ENCODE results near the gene MAN1C1. TPM values are rescaled to one million over a fixed set of nuclear protein-coding genes. Genes with fewer than 3 reads are reported as not detected.

MAN1C1 gene
- total and polyA plus RNA-seq, 4 donors = 4.6 to 14.7 (median 13.1) TPM

DNA sequence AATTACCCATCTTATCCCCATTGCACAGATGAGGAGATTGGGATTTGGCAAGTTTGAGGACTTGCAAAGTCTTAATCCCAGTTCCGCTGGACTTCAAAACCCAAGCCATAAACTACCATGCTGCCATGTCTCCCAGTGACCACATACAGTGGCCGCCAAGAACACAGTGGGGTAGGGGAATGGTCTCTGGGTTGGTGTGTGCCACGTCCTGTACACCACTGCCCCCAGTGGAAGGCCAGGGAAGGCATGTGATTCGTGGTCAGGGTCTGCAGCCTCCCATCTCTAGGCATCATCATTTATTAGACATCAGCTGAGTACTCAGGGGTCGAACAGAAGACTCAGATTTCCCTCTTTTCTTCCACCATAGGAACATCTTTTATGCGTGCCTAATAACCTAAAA is 76.0 kb downstream of the MAN1C1 start:
- Histone ChIP-seq H3K4me3 (no peak overlapping the region), H3K4me1 (ENCODE audit: control insufficient read depth in 5 of 5, insufficient read depth in 5 of 5, low read length in 5 of 5) (peaks cover 4 to 52% (median 8%) of the 10 kb centered on the region in 5 donors), H3K36me3 (ENCODE audit: control insufficient read depth in 4 of 4, insufficient read depth in 4 of 4, low read length in 4 of 4) (no peaks in the 10 kb centered on the region), H3K27ac (ENCODE audit: low read depth in 1 of 2, low read length in 1 of 2) (no peak overlapping the region), H3K9me3 (ENCODE audit: control insufficient read depth in 4 of 4, insufficient read depth in 3 of 4, low read length in 3 of 4) (no peaks in the 10 kb centered on the region), H3K27me3 (ENCODE audit: control insufficient read depth in 3 of 3, insufficient read depth in 3 of 3, low read length in 2 of 3) (no peaks in the 10 kb centered on the region), H3K9ac (ENCODE audit: insufficient read depth in 1 of 2, low read length in 2 of 2) (no peak overlapping the region)
- TF ChIP-seq, protein P1, sequence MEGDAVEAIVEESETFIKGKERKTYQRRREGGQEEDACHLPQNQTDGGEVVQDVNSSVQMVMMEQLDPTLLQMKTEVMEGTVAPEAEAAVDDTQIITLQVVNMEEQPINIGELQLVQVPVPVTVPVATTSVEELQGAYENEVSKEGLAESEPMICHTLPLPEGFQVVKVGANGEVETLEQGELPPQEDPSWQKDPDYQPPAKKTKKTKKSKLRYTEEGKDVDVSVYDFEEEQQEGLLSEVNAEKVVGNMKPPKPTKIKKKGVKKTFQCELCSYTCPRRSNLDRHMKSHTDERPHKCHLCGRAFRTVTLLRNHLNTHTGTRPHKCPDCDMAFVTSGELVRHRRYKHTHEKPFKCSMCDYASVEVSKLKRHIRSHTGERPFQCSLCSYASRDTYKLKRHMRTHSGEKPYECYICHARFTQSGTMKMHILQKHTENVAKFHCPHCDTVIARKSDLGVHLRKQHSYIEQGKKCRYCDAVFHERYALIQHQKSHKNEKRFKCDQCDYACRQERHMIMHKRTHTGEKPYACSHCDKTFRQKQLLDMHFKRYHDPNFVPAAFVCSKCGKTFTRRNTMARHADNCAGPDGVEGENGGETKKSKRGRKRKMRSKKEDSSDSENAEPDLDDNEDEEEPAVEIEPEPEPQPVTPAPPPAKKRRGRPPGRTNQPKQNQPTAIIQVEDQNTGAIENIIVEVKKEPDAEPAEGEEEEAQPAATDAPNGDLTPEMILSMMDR (IDR thresholded peaks at IDR 0.05; ENCODE audit: control extremely low read depth, extremely low read depth) = no peak
- ATAC-seq (ENCODE audit: insufficient read depth, low FRiP score) (no peak), DNase-seq (peak in 1 of 3 donors; percentile 37)
- WGBS, 2 donors = 80 to 88% methylated on average over 6 of the region's 6 CpGs

DNA sequence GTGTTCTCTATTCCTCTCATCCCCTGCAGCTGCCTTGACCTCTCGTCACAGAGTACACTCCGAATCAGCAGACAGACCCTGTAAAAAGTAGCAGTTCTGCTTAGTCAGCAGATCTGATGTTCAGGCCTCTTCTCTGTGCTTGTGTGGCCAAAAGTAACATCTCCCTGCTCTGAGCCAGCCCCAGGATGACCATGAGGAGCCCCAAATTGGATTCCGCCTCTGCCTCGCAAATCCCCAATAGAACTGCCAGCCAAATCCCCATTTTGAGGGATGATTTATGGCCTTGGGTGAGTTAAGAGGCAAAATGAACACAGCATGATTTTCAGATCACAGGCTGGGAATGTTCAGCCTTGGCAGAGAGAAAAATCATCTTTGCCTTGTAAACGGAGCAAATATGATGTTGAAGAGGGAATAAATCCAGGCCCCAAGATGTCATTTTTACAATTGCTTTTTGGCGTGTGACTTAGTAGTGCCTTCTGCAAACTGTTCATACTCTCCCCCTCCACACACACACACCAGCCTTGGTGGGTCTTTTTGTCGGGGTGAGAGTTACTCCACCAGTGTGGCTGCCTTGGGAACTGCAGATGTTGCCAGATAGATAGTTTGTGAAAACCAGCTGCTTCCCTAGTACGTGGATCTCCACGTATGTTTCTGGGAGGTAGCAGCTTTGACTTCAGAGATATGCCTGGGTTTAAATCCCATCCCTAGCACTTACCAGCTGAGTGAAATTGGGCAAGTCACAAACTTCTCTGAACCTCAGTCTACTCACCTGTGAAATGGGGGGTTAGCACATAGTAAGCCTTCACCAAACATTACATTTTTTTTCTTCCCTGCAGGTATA is 77.8 kb downstream of the MAN1C1 start:
- Histone ChIP-seq H3K4me1 (ENCODE audit: control insufficient read depth in 5 of 5, insufficient read depth in 5 of 5, low read length in 5 of 5) (peaks cover 4 to 48% (median 8%) of the 10 kb centered on the region in 5 donors), H3K9me3 (ENCODE audit: control insufficient read depth in 4 of 4, insufficient read depth in 3 of 4, low read length in 3 of 4) (no peaks in the 10 kb centered on the region), H3K27ac (ENCODE audit: low read depth in 1 of 2, low read length in 1 of 2) (peak overlapping the region; percentile 63 to 85), H3K4me3 (no peak overlapping the region), H3K36me3 (ENCODE audit: control insufficient read depth in 4 of 4, insufficient read depth in 4 of 4, low read length in 4 of 4) (no peaks in the 10 kb centered on the region), H3K9ac (ENCODE audit: insufficient read depth in 1 of 2, low read length in 2 of 2) (peak overlapping the region in 1 of 2 donors; percentile 80), H3K27me3 (ENCODE audit: control insufficient read depth in 3 of 3, insufficient read depth in 3 of 3, low read length in 2 of 3) (no peaks in the 10 kb centered on the region)
- ATAC-seq (ENCODE audit: insufficient read depth, low FRiP score) (no peak), DNase-seq (peak; percentile 71 to 87 (median 81))
- WGBS, 2 donors = 77 to 85% methylated on average over 9 of the region's 9 CpGs
- TF ChIP-seq, protein P1 (IDR thresholded peaks at IDR 0.05; ENCODE audit: control extremely low read depth, extremely low read depth) = no peak

DNA sequence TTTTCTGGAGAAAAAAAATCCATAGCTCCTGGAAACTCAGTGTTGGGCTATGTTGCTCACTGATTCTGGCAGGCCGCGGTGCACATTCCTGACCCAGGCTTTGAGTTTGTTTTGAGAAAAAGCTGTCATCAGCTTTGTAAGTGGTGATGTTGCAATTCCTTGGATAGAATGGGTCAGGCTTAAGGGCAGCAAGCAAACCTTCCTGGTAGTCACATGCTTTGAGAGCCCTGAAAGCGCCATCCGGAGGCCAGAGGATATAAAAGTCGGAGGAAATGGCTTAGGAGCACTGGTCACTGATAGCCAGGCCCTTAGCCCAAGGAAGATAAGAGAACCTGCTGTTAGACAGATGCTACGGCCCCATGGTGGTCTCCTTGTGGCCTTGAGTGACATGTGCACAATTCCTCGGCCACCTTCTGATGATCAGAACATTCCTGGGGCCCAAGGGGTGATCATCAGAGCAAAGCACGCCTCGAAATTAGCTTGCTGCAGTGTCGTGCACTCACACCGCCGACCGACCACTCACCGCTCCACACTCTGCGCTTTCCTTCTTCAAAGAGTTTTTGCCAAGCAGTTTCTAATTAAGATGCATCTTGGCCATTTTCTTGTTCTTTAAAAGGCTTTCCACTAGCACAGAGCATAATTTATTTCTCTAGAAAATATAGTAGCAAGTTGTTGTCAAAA is 78.6 kb downstream of the MAN1C1 start:
- peak; percentile 89 to 98 (median 97) for DNase-seq
- no peaks in the 10 kb centered on the region for H3K36me3 ChIP-seq (ENCODE audit: control insufficient read depth in 4 of 4, insufficient read depth in 4 of 4, low read length in 4 of 4)
- H3K9me3 ChIP-seq (ENCODE audit: control insufficient read depth in 4 of 4, insufficient read depth in 3 of 4, low read length in 3 of 4) = no peaks in the 10 kb centered on the region
- peaks cover 4 to 57% (median 14%) of the 10 kb centered on the region in 5 donors for H3K4me1 ChIP-seq (ENCODE audit: control insufficient read depth in 5 of 5, insufficient read depth in 5 of 5, low read length in 5 of 5)
- peak overlapping the region in 1 of 2 donors; percentile 80 for H3K9ac ChIP-seq (ENCODE audit: insufficient read depth in 1 of 2, low read length in 2 of 2)
- TF ChIP-seq, protein P1 (IDR thresholded peaks at IDR 0.05; ENCODE audit: control extremely low read depth, extremely low read depth) = no peak
- no peak overlapping the region for H3K4me3 ChIP-seq
- peak overlapping the region; percentile 67 to 80 for H3K27ac ChIP-seq (ENCODE audit: low read depth in 1 of 2, low read length in 1 of 2)
- no peaks in the 10 kb centered on the region for H3K27me3 ChIP-seq (ENCODE audit: control insufficient read depth in 3 of 3, insufficient read depth in 3 of 3, low read length in 2 of 3)
- peak; percentile 86 for ATAC-seq (ENCODE audit: insufficient read depth, low FRiP score)
- WGBS, 2 donors = 68 to 70% methylated on average over 15 of the region's 15 CpGs
